SKM-1 treated with dmso at 0.1 percent for 144 hours (cell line): ENCODE results near the gene CEACAM4.
A peak's percentile ranks its signal among the peaks of the same experiment; 100 is the strongest.

Experiments
- DNase-seq: peaks from one replicate; lab custom pipeline; 2025; ENCODE audit not compliant: unreplicated experiment; lab: John Stamatoyannopoulos, UW

CEACAM4 gene

GRCh38 chr19:41617941-41618730, 8.7 kb downstream of the CEACAM4 start:
- no peak for DNase-seq

GRCh38 chr19:41616792-41617621, 9.9 kb downstream of the CEACAM4 start:
- no peak for DNase-seq

GRCh38 chr19:41615207-41615606, 11.7 kb downstream of the CEACAM4 start:
- DNase-seq = no peak

- DNase-seq = no peak
Measured at GRCh38 chr19:41612483-41612882, 14.4 kb downstream of the CEACAM4 start.

GRCh38 chr19:41610789-41611188, 16.1 kb downstream of the CEACAM4 start:
- DNase-seq = no peak

GRCh38 chr19:41607668-41608067, 19.2 kb downstream of the CEACAM4 start:
- no peak for DNase-seq

- DNase-seq = no peak
Measured at GRCh38 chr19:41606215-41606837, 20.5 kb downstream of the CEACAM4 start.

- no peak for DNase-seq
Measured at GRCh38 chr19:41604831-41605230, 22.0 kb downstream of the CEACAM4 start.

- DNase-seq = no peak
Measured at GRCh38 chr19:41601771-41602170, 25.1 kb downstream of the CEACAM4 start.

GRCh38 chr19:41599175-41599966, 27.5 kb downstream of the CEACAM4 start:
- DNase-seq = no peak

GRCh38 chr19:41597600-41598041, 29.3 kb downstream of the CEACAM4 start:
- DNase-seq = peak; percentile 32

- no peak for DNase-seq
Measured at GRCh38 chr19:41595890-41596280, 31.0 kb downstream of the CEACAM4 start.

GRCh38 chr19:41595258-41595889, 31.5 kb downstream of the CEACAM4 start:
- peak; percentile 22 for DNase-seq

GRCh38 chr19:41591951-41592562, 34.8 kb downstream of the CEACAM4 start:
- no peak for DNase-seq

- no peak for DNase-seq
Measured at GRCh38 chr19:41590936-41591335, 35.9 kb downstream of the CEACAM4 start.

GRCh38 chr19:41589371-41589770, 37.5 kb downstream of the CEACAM4 start:
- DNase-seq = no peak

- DNase-seq = no peak
Measured at GRCh38 chr19:41588497-41589209, 38.2 kb downstream of the CEACAM4 start.

GRCh38 chr19:41587838-41588210, 39.0 kb downstream of the CEACAM4 start:
- DNase-seq = no peak

- DNase-seq = no peak
Measured at GRCh38 chr19:41587101-41587837, 39.6 kb downstream of the CEACAM4 start.
